WTC11 (cell line): ENCODE measurements around the gene PHTF2. TPM values are rescaled to one million over a fixed set of nuclear protein-coding genes. Genes with fewer than 3 reads are reported as not detected.
A peak's percentile ranks its signal among the peaks of the same experiment; 100 is the strongest.

Source experiments
- ATAC-seq: fragments of 200-7000 bp; cut with Tn5 transposase; 2 replicates; pipeline ENCODE4 v1.10.0; 2021; ENCODE audit warnings: mild to moderate bottlenecking, moderate library complexity
- CTCF ChIA-PET: fragments of 300-600 bp; sonication (Branson Sonifier 250); formaldehyde crosslinking; loops from one replicate; lab custom pipeline; 2021; ENCODE audit warnings: antibody characterized with exemption; lab: Charles Lee
- POLR2A ChIA-PET: fragments of 350-600 bp; sonication (Branson Sonifier 250); formaldehyde crosslinking; loops from one replicate; lab custom pipeline; 2021; ENCODE audit warnings: antibody characterized with exemption; lab: Charles Lee
- DNase-seq: peaks from one replicate; pipeline ENCODE4 v3.0.0; 2021; ENCODE audit warnings: low spot score
- H3K27ac Mint-ChIP-seq: 2 replicates; pipeline ENCODE4 v1.8.0; 2021; ENCODE audit warnings: mixed read lengths
- H3K27me3 Mint-ChIP-seq: 2 replicates; pipeline ENCODE4 v1.8.0; 2021; ENCODE audit warnings: low read depth, mild to moderate bottlenecking, moderate library complexity, mixed read lengths
- H3K36me3 Mint-ChIP-seq: 2 replicates; pipeline ENCODE4 v1.8.0; 2021; ENCODE audit warnings: mixed read lengths
- H3K4me1 Mint-ChIP-seq: 2 replicates; pipeline ENCODE4 v1.8.0; 2022; ENCODE audit warnings: mixed read lengths
- H3K4me3 Mint-ChIP-seq: 2 replicates; pipeline ENCODE4 v1.8.0; 2021; ENCODE audit warnings: mild to moderate bottlenecking, moderate library complexity, mixed read lengths
- H3K9me3 Mint-ChIP-seq: 2 replicates; pipeline ENCODE4 v1.8.0; 2021; ENCODE audit warnings: mixed read lengths
- FOXJ3 ChIP-seq: sonication (generic); formaldehyde crosslinking; IDR thresholded peaks from 2 replicates; pipeline ENCODE4 v1.9.0; 2021; ENCODE audit warnings: missing genetic modification reagents, mild to moderate bottlenecking, borderline replicate concordance
- FOXK1 ChIP-seq: sonication (generic); formaldehyde crosslinking; IDR thresholded peaks from 2 replicates; pipeline ENCODE4 v1.8.0; 2022; ENCODE audit warnings: mild to moderate bottlenecking, moderate library complexity, missing genetic modification reagents
- GTF2I ChIP-seq: fragments of 250-450 bp; sonication (Bioruptor Pico); conservative IDR thresholded peaks from 2 replicates; pipeline ENCODE4 v1.4.0; 2021; ENCODE audit warnings: mild to moderate bottlenecking
- ZNF121 ChIP-seq: sonication (generic); formaldehyde crosslinking; IDR thresholded peaks from 2 replicates; pipeline ENCODE4 v1.8.0; 2023; ENCODE audit warnings: missing genetic modification reagents
- ZNF232 ChIP-seq: sonication (generic); formaldehyde crosslinking; IDR thresholded peaks from 2 replicates; pipeline ENCODE4 v1.8.0; 2022; ENCODE audit warnings: mild to moderate bottlenecking, missing genetic modification reagents
- ZNF416 ChIP-seq: fragments of 250-450 bp; sonication (Bioruptor Pico); IDR thresholded peaks from 2 replicates; pipeline ENCODE4 v1.9.0; 2021; ENCODE audit warnings: mild to moderate bottlenecking, inconsistent platforms
- total RNA-seq: library from RNA; stranded (reverse); gene quantifications from 3 replicates; pipeline ENCODE4 v1.2.3, GENCODE V29; 2021
- TF ChIP-seq, protein P1 (sequence below): fragments of 250-450 bp; sonication (Bioruptor Pico); IDR thresholded peaks from 2 replicates; pipeline ENCODE4 v1.9.0; 2021; ENCODE audit warnings: mild to moderate bottlenecking
- TF ChIP-seq, protein P2 (sequence below): fragments of 250-450 bp; sonication (Bioruptor Pico); IDR thresholded peaks from 2 replicates; pipeline ENCODE4 v2.1.2; 2022; ENCODE audit warnings: mild to moderate bottlenecking, moderate library complexity
- TF ChIP-seq, protein P3 (sequence below): sonication (generic); formaldehyde crosslinking; IDR thresholded peaks from 2 replicates; pipeline ENCODE4 v1.8.0; 2022; ENCODE audit warnings: mild to moderate bottlenecking, missing genetic modification reagents
- TF ChIP-seq, protein P4 (sequence below): sonication (generic); formaldehyde crosslinking; IDR thresholded peaks from 2 replicates; pipeline ENCODE4 v1.8.0; 2023; ENCODE audit warnings: mild to moderate bottlenecking, missing genetic modification reagents

The PHTF2 gene
- total RNA-seq, 1 experiment from 2014 or later: 17.9 TPM

DNA sequence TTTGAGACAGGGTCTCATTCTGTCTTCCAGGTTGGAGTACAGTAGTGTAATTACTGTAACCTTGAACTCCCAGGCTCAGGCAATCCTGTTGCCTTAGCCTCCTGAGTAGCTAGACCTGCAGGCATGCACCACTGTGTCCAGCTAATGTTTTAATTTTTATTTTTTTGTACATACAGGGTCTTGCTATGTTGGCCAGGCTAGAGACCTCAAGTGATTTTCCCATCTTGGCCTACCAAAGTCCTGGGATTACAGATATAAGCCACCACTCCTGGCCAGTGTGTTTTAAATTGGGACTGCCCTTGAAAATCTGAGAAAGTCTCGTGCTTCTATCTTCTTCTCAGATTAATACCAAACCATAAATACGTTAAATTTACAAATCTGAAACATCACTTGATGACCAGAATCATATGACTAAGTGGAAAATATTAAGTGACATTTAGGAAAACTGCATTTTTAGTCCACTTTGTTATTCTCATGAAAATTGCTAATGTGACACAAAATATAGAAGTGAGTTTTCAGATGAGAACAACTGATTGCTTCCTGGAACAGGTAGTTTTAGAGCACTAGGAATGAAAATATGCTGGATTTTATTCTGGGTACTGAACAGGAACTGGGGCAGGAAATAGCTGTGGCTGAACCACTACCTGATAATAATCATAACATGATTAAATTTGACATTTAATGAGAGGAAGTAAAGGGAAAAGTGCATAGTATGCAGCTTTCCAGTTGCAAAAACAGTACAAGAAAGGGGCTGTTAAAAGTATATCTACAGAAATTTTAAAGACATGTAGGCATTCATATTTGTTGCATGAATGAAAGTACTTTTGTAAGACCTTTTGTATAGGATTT, 4.2 kb downstream of the PHTF2 start:
- DNase-seq (no peak), ATAC-seq (no peak)
- ChIA-PET POLR2A (interaction anchor here (0.5 kb wide), 1 partner anchor 63 kb away, joined by 6 read pairs; no protein-coding TSS in a partner anchor), CTCF (no interaction called here)
- Mint-ChIP-seq H3K4me3 (no peak overlapping the region), H3K27ac (no peak overlapping the region), H3K4me1 (peaks cover 10% of the 10 kb centered on the region), H3K27me3 (no peaks in the 10 kb centered on the region), H3K36me3 (peaks cover 15% of the 10 kb centered on the region), H3K9me3 (peaks cover 24% of the 10 kb centered on the region)
- TF ChIP-seq FOXJ3: no peak
- TF ChIP-seq, protein P1, sequence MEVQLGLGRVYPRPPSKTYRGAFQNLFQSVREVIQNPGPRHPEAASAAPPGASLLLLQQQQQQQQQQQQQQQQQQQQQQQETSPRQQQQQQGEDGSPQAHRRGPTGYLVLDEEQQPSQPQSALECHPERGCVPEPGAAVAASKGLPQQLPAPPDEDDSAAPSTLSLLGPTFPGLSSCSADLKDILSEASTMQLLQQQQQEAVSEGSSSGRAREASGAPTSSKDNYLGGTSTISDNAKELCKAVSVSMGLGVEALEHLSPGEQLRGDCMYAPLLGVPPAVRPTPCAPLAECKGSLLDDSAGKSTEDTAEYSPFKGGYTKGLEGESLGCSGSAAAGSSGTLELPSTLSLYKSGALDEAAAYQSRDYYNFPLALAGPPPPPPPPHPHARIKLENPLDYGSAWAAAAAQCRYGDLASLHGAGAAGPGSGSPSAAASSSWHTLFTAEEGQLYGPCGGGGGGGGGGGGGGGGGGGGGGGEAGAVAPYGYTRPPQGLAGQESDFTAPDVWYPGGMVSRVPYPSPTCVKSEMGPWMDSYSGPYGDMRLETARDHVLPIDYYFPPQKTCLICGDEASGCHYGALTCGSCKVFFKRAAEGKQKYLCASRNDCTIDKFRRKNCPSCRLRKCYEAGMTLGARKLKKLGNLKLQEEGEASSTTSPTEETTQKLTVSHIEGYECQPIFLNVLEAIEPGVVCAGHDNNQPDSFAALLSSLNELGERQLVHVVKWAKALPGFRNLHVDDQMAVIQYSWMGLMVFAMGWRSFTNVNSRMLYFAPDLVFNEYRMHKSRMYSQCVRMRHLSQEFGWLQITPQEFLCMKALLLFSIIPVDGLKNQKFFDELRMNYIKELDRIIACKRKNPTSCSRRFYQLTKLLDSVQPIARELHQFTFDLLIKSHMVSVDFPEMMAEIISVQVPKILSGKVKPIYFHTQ (CRISPR knock-in tag): no peak
- 0 out of 2 replicates have a peak, but pooled peaks have one; percentile 4 for TF ChIP-seq ZNF121 (CRISPR knock-in tag)

DNA sequence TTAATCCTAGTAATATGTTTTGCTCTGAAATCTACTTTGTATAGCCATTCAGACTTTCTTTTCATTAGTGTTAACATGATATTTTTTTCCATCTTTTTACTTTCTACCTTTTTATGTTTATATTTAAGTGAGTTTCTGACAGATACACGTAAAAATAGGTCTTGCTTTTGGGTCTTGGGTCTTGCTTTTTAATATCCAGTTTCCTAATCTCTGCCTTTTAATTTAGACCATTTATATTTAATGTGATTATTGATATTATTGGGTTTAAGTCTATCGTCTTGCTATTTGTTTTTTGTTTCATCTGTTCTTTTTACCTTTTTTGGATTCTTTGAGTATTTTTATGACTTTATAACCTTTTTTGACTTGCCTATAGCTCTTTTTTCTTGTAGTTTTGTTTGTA, 7.9 kb downstream of the PHTF2 start:
- ChIA-PET CTCF (no interaction called here), POLR2A (no interaction called here)
- Mint-ChIP-seq H3K27ac (no peak overlapping the region), H3K4me3 (no peak overlapping the region), H3K4me1 (no peaks in the 10 kb centered on the region; the same call in 1 of the 2 replicates), H3K27me3 (no peaks in the 10 kb centered on the region), H3K36me3 (peaks cover 15% of the 10 kb centered on the region), H3K9me3 (peaks cover 30% of the 10 kb centered on the region)
- no peak for ATAC-seq
- no peak for DNase-seq
- no peak for TF ChIP-seq FOXK1 (CRISPR knock-in tag)
- TF ChIP-seq, all 79 proteins: peak for 0

DNA sequence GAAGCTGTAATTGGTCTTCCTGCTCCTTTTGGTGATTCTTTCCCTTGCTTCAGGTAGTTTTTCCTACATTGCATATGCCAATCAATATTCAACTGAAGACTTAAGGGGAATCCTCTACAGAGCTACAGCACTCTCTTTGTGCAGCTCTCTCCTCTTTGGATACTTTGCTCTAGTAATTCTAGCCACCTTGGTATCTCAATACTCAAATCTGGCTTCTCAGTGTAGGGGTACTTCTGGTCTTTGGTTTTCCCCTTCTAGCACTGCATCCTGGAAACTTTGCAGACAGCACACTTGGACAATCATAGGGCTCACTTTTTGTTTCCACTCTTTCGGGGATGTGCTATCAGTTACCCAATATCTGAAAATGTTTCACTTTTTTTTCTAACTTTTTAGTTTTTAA, 9.9 kb downstream of the PHTF2 start:
- Mint-ChIP-seq H3K4me3 (no peak overlapping the region), H3K27ac (no peak overlapping the region), H3K27me3 (no peaks in the 10 kb centered on the region), H3K4me1 (no peaks in the 10 kb centered on the region), H3K9me3 (peaks cover 30% of the 10 kb centered on the region)
- no peak for TF ChIP-seq ZNF232 (CRISPR knock-in tag)
- TF ChIP-seq, all 79 proteins: peak for 0
- ChIA-PET POLR2A (no interaction called here), CTCF (no interaction called here)
- no peak for DNase-seq
- ATAC-seq: no peak
- peaks cover 15% of the 10 kb centered on the region for H3K36me3 Mint-ChIP-seq

DNA sequence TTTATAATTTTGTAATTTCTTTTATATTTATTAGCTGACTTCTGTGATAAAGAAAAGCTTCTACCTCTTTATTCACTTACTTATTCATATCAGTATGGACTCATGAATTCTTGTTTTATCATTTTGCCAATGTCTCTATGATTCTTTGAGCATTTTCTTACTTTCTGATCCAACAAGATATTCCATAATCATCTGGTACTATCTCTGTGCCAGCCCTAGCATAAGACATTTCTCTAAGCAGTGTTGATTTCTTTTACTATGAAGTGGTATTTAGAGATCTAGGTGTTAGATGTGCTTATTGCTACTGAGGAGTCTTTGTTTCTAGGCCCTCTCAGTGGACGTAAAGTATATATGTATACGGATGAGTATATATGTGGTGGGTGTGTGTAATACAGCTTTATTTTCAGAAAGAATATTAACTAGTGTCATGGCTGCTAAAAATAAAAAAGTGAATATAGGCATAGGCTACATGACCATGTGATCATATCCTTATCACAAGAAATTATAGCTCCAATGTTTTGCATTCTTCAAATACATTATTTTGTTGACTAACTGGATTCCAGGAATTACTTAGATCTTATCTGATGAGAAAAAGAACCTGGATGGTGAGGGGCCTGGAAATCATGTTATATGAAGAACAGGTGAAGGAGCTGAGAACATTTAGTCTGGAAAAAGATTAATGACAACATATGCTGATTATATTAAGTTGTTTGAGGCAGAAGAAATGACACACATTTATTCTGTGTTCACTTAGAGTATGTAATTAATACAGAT, 13.1 kb downstream of the PHTF2 start:
- DNase-seq: no peak
- ChIA-PET POLR2A (no interaction called here), CTCF (no interaction called here)
- peaks cover 7% of the 10 kb centered on the region for H3K36me3 Mint-ChIP-seq
- no peaks in the 10 kb centered on the region for H3K27me3 Mint-ChIP-seq
- H3K27ac Mint-ChIP-seq: no peak overlapping the region
- H3K4me3 Mint-ChIP-seq: no peak overlapping the region
- no peaks in the 10 kb centered on the region for H3K4me1 Mint-ChIP-seq
- TF ChIP-seq, protein P2, sequence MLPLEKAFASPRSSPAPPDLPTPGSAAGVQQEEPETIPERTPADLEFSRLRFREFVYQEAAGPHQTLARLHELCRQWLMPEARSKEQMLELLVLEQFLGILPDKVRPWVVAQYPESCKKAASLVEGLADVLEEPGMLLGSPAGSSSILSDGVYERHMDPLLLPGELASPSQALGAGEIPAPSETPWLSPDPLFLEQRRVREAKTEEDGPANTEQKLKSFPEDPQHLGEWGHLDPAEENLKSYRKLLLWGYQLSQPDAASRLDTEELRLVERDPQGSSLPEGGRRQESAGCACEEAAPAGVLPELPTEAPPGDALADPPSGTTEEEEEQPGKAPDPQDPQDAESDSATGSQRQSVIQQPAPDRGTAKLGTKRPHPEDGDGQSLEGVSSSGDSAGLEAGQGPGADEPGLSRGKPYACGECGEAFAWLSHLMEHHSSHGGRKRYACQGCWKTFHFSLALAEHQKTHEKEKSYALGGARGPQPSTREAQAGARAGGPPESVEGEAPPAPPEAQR (CRISPR knock-in tag): no peak
- TF ChIP-seq, protein P3, sequence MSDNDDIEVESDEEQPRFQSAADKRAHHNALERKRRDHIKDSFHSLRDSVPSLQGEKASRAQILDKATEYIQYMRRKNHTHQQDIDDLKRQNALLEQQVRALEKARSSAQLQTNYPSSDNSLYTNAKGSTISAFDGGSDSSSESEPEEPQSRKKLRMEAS (CRISPR knock-in tag): no peak
- TF ChIP-seq ZNF416 (no peak), GTF2I (no peak)
- TF ChIP-seq, protein P4, sequence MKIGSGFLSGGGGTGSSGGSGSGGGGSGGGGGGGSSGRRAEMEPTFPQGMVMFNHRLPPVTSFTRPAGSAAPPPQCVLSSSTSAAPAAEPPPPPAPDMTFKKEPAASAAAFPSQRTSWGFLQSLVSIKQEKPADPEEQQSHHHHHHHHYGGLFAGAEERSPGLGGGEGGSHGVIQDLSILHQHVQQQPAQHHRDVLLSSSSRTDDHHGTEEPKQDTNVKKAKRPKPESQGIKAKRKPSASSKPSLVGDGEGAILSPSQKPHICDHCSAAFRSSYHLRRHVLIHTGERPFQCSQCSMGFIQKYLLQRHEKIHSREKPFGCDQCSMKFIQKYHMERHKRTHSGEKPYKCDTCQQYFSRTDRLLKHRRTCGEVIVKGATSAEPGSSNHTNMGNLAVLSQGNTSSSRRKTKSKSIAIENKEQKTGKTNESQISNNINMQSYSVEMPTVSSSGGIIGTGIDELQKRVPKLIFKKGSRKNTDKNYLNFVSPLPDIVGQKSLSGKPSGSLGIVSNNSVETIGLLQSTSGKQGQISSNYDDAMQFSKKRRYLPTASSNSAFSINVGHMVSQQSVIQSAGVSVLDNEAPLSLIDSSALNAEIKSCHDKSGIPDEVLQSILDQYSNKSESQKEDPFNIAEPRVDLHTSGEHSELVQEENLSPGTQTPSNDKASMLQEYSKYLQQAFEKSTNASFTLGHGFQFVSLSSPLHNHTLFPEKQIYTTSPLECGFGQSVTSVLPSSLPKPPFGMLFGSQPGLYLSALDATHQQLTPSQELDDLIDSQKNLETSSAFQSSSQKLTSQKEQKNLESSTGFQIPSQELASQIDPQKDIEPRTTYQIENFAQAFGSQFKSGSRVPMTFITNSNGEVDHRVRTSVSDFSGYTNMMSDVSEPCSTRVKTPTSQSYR: no peak
- H3K9me3 Mint-ChIP-seq: peaks cover 18% of the 10 kb centered on the region
- no peak for ATAC-seq
